Caco-2 (cell line): Measurements from ENCODE around the gene PIP5KL1. TPM values are rescaled to one million over a fixed set of nuclear protein-coding genes. Genes with fewer than 3 reads are reported as not detected.

Source experiments
- BruUV-seq: library from RNA; stranded (reverse); fragments of 400-500 nt; replicated peaks from 2 replicates; lab custom pipeline; 2021; lab: Mats Ljungman, UMichigan
- CTCF ChIA-PET: fragments of 300-600 bp; sonication (Branson Sonifier 250); formaldehyde crosslinking; loops from one replicate; lab custom pipeline; 2022; ENCODE audit warnings: antibody characterized with exemption; lab: Charles Lee
- POLR2A ChIA-PET: fragments of 300-600 bp; sonication (Branson Sonifier 250); formaldehyde crosslinking; loops from one replicate; lab custom pipeline; 2022; ENCODE audit warnings: antibody characterized with exemption; lab: Charles Lee
- DNase-seq, 2 experiments: peaks; one replicate each; pipeline versions ENCODE4 v3.0.0 to v3.0.0-alpha.2; 2020 to 2022
- H3K27me3 ChIP-seq: replicated peaks from 2 replicates; pipeline ENCODE4 v1.6.0; 2011; ENCODE audit warnings: low read length; ENCODE audit not compliant: control insufficient read depth, insufficient read depth
- H3K36me3 ChIP-seq: 2 replicates; pipeline ENCODE4 v1.5.1; 2011; ENCODE audit warnings: low read length; ENCODE audit not compliant: control insufficient read depth, insufficient read depth
- H3K4me1 ChIP-seq: fragments of 250-450 bp; sonication (Bioruptor Pico); 2 replicates; pipeline ENCODE4 v1.5.1; 2020; ENCODE audit warnings: mild to moderate bottlenecking
- H3K4me3 ChIP-seq: 2 replicates; pipeline ENCODE4 v1.5.1; 2011; ENCODE audit warnings: low read depth, mild to moderate bottlenecking, control low read depth, low read length
- H3K9me3 ChIP-seq: fragments of 250-450 bp; sonication (Bioruptor Pico); 2 replicates; pipeline ENCODE4 v1.5.1; 2020; ENCODE audit warnings: mild to moderate bottlenecking, moderate library complexity
- H3K27ac Mint-ChIP-seq: one replicate; pipeline ENCODE4 v1.8.0; 2022; ENCODE audit warnings: mixed read lengths; ENCODE audit not compliant: unreplicated experiment
- H3K27me3 Mint-ChIP-seq: one replicate; pipeline ENCODE4 v1.8.0; 2022; ENCODE audit warnings: mixed read lengths; ENCODE audit not compliant: insufficient read depth, unreplicated experiment
- H3K36me3 Mint-ChIP-seq: one replicate; pipeline ENCODE4 v1.8.0; 2022; ENCODE audit warnings: mild to moderate bottlenecking, mixed read lengths; ENCODE audit not compliant: insufficient read depth, unreplicated experiment
- H3K4me1 Mint-ChIP-seq: one replicate; pipeline ENCODE4 v1.8.0; 2022; ENCODE audit warnings: low read depth, mixed read lengths; ENCODE audit not compliant: unreplicated experiment
- H3K4me3 Mint-ChIP-seq: one replicate; pipeline ENCODE4 v1.8.0; 2022; ENCODE audit warnings: mild to moderate bottlenecking, moderate library complexity, mixed read lengths; ENCODE audit not compliant: unreplicated experiment
- H3K9me3 Mint-ChIP-seq: one replicate; pipeline ENCODE4 v1.8.0; 2022; ENCODE audit warnings: mixed read lengths; ENCODE audit not compliant: unreplicated experiment
- intact Hi-C: fragments of 100-400 bp; cut with micrococcal nuclease; formaldehyde crosslinking; loops from one replicate; pipeline ENCODE4 v1.10.0; 2022; ENCODE audit not compliant: unreplicated experiment
- total RNA-seq: library from RNA; stranded (reverse); gene quantifications from 2 replicates; pipeline ENCODE4 v1.2.3, GENCODE V29; 2022
- TF ChIP-seq, protein P1 (sequence below), 2 experiments: fragments of 200-600 bp in 1 of 2; IDR thresholded peaks; 1 replicate in 1 of 2; 2 replicates in 1 of 2; pipeline versions ENCODE4 v1.5.1 to v1.8.0; 2011 to 2022; ENCODE audit warnings: antibody characterized with exemption in 1 of 2, control low read depth in 1 of 2, inconsistent platforms in 1 of 2, low read depth in 1 of 2, low read length in 1 of 2, mild to moderate bottlenecking in 1 of 2, moderate library complexity in 1 of 2; ENCODE audit not compliant: insufficient read depth in 1 of 2, severe bottlenecking in 1 of 2, unreplicated experiment in 1 of 2

Gene PIP5KL1
- total RNA-seq, 1 experiment from 2014 or later, result 2.3 TPM

DNA sequence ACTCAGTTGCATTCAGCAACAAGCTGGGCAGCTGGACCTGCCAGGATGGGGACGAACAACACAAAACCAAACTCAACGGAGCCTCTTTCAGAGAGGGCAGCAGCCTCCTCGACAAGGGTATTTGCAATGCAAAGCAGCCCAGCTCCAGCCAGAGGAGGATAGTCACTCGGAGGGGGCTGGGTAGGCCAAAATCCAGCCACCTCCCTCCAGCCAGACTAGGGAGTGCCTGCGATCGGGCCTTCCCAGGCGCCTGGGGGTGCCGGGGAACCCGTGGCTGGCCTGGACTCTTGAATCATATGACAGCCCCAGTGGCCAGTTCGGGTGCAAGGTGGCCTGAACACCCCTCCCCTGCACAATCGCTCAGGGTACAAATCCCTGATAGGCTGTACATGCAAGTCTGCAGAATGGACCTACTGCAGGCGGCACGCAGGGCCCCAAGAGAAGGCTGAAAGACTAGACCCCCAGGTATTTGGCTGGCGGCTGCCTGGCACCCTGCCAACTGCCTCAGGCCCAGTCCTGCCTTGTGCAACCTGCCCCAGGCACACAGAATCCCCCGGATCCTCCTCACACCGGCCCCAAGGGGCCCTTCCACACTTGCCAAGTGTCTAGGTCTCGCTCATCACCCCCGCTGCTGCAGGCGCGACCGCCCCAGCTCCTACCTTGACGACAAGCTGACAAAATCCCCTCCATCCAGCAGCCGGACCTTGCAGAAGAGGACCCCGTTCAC is 48.9 kb upstream of the PIP5KL1 start:
- Mint-ChIP-seq H3K27me3 (no peaks in the 10 kb centered on the region), H3K4me1 (peaks cover 17% of the 10 kb centered on the region), H3K27ac (peak overlapping the region; percentile 70), H3K36me3 (peaks cover 14% of the 10 kb centered on the region), H3K9me3 (no peaks in the 10 kb centered on the region), H3K4me3 (peak overlapping the region; percentile 95)
- no peaks in the 10 kb centered on the region for H3K9me3 ChIP-seq
- DNase-seq, result peak in 1 of 2 experiments; percentile 42
- no TSS peak for BruUV-seq
- peaks cover 31% of the 10 kb centered on the region for H3K4me1 ChIP-seq
- no peaks in the 10 kb centered on the region for H3K36me3 ChIP-seq
- ChIA-PET POLR2A (interaction anchor here (0.6 kb wide), 1 partner anchor 19 kb away, joined by 7 read pairs; no protein-coding TSS in a partner anchor), CTCF (interaction anchor here (0.6 to 2.4 kb wide), 5 partner anchors 24 to 143 kb away, joined by 3 to 8 read pairs (median 3); no protein-coding TSS in a partner anchor)
- H3K27me3 ChIP-seq, result no peaks in the 10 kb centered on the region
- TF ChIP-seq, protein P1, sequence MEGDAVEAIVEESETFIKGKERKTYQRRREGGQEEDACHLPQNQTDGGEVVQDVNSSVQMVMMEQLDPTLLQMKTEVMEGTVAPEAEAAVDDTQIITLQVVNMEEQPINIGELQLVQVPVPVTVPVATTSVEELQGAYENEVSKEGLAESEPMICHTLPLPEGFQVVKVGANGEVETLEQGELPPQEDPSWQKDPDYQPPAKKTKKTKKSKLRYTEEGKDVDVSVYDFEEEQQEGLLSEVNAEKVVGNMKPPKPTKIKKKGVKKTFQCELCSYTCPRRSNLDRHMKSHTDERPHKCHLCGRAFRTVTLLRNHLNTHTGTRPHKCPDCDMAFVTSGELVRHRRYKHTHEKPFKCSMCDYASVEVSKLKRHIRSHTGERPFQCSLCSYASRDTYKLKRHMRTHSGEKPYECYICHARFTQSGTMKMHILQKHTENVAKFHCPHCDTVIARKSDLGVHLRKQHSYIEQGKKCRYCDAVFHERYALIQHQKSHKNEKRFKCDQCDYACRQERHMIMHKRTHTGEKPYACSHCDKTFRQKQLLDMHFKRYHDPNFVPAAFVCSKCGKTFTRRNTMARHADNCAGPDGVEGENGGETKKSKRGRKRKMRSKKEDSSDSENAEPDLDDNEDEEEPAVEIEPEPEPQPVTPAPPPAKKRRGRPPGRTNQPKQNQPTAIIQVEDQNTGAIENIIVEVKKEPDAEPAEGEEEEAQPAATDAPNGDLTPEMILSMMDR (IDR thresholded peaks at IDR 0.05; ENCODE audit: insufficient read depth in 1 of 2, low read depth in 1 of 2, low read length in 1 of 2, severe bottlenecking in 1 of 2, unreplicated experiment in 1 of 2), result no peak
- intact Hi-C loops, result loop anchor here (1.0 to 5.0 kb wide), 2 partner anchors 24 to 37 kb away; no protein-coding TSS in a partner anchor
- H3K4me3 ChIP-seq, result peak overlapping the region; percentile 87

DNA sequence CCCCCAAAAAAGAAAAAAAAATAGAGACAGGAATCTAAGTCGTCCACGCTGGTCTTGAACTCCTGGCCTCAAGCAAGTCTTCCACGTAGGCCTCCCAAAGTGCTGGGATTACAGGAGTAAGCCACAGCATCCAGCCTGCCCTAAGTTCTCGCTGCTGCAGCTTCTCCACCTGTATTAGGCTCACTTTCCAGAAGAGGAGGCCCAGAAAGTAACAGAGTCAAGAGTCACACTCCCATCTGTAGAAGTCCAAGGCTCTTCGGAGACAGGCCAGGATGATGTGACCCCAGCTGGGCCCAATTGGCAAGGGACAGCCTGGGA is 48.4 kb upstream of the PIP5KL1 start:
- Mint-ChIP-seq H3K27ac (peak overlapping the region; percentile 70), H3K27me3 (no peaks in the 10 kb centered on the region), H3K36me3 (peaks cover 14% of the 10 kb centered on the region), H3K4me3 (peak overlapping the region; percentile 95), H3K4me1 (peaks cover 23% of the 10 kb centered on the region), H3K9me3 (no peaks in the 10 kb centered on the region)
- Histone ChIP-seq H3K36me3 (no peaks in the 10 kb centered on the region), H3K4me1 (peaks cover 31% of the 10 kb centered on the region), H3K4me3 (peak overlapping the region; percentile 87), H3K27me3 (no peaks in the 10 kb centered on the region), H3K9me3 (no peaks in the 10 kb centered on the region)
- TF ChIP-seq, protein P1 (IDR thresholded peaks at IDR 0.05; ENCODE audit: insufficient read depth in 1 of 2, low read depth in 1 of 2, low read length in 1 of 2, severe bottlenecking in 1 of 2, unreplicated experiment in 1 of 2), result no peak
- no TSS peak for BruUV-seq
- ChIA-PET POLR2A (no interaction called here), CTCF (interaction anchor here (0.6 to 1.2 kb wide), 3 partner anchors 33 to 144 kb away, joined by 3 read pairs; no protein-coding TSS in a partner anchor)
- intact Hi-C loops, result loop anchor here (1.0 kb wide), 1 partner anchor 24 kb away; no protein-coding TSS in a partner anchor
- no peak for DNase-seq

DNA sequence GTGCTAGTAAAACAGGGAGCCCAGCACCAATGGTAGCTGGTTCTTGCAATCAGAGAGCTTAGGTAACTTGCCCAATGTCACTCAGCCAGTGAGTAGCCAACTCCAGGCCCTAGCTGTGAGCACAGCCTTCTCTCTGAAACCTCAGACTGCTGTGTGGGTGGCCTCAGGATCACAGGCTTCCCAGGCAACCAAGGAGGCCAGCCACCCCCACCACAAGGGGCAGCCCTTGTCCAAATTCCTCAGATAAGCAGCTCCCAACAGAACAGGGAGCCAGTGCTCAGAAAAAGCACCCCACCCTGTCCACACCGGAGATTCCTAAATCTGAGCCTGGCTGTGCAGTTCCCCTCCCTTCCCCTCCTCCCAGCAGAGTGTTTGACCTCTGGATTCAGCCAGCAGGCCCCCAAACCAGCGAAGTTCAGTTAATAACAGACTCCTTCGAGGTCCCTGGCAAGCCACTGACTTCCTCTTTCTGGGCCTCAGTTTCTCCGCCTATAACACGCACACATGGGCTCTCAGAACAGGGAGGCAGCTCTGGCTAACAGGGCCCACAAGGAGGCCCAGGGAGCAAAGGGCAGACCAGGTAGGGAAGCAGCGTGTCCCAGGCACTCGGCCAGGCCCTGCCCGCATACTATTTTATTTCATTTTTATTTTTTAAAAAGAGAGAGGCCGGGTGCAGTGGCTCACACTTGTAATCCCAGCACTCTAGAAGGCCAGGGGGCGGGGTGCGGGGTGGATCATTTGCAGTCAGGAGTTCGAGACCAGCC is 47.5 kb upstream of the PIP5KL1 start:
- H3K27me3 ChIP-seq, result no peaks in the 10 kb centered on the region
- H3K36me3 ChIP-seq, result no peaks in the 10 kb centered on the region; the same call in 1 of the 2 replicates
- Mint-ChIP-seq H3K27ac (peak overlapping the region; percentile 35), H3K9me3 (no peaks in the 10 kb centered on the region), H3K4me1 (peaks cover 24% of the 10 kb centered on the region), H3K4me3 (peak overlapping the region; percentile 95), H3K27me3 (no peaks in the 10 kb centered on the region), H3K36me3 (peaks cover 14% of the 10 kb centered on the region)
- TF ChIP-seq, protein P1 (IDR thresholded peaks at IDR 0.05; ENCODE audit: insufficient read depth in 1 of 2, low read depth in 1 of 2, low read length in 1 of 2, severe bottlenecking in 1 of 2, unreplicated experiment in 1 of 2), result peak in 1 of 2 experiments; percentile 31
- BruUV-seq, result no TSS peak
- intact Hi-C loops, result loop anchor here (1.0 kb wide), 1 partner anchor 13 kb away; no protein-coding TSS in a partner anchor
- H3K9me3 ChIP-seq, result no peaks in the 10 kb centered on the region
- DNase-seq, result peak; percentile 63 to 73
- H3K4me1 ChIP-seq, result peaks cover 31% of the 10 kb centered on the region
- peak overlapping the region; percentile 18 for H3K4me3 ChIP-seq
- ChIA-PET CTCF (interaction anchor here (0.5 to 2.3 kb wide), 7 partner anchors 12 to 193 kb away, joined by 3 to 11 read pairs (median 4); partner anchors contain the start of gene NAIF1), POLR2A (no interaction called here)
